Skin of body (tissue), 2 donors: ENCODE results near the gene IQCE. TPM values are rescaled to one million over a fixed set of nuclear protein-coding genes. Genes with fewer than 3 reads are reported as not detected.

ENCODE experiments used
- DNase-seq: peaks from one replicate; lab custom pipeline; 2025; lab: John Stamatoyannopoulos, UW
- total RNA-seq: library from RNA; depleted of rRNA; stranded (reverse); fragments of >200 nt; gene quantifications from one replicate; pipeline ENCODE4 v1.2.3, GENCODE V29; 2014

IQCE gene, protein sequence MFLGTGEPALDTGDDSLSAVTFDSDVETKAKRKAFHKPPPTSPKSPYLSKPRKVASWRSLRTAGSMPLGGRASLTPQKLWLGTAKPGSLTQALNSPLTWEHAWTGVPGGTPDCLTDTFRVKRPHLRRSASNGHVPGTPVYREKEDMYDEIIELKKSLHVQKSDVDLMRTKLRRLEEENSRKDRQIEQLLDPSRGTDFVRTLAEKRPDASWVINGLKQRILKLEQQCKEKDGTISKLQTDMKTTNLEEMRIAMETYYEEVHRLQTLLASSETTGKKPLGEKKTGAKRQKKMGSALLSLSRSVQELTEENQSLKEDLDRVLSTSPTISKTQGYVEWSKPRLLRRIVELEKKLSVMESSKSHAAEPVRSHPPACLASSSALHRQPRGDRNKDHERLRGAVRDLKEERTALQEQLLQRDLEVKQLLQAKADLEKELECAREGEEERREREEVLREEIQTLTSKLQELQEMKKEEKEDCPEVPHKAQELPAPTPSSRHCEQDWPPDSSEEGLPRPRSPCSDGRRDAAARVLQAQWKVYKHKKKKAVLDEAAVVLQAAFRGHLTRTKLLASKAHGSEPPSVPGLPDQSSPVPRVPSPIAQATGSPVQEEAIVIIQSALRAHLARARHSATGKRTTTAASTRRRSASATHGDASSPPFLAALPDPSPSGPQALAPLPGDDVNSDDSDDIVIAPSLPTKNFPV
- total RNA-seq: 8.0 TPM

DNA sequence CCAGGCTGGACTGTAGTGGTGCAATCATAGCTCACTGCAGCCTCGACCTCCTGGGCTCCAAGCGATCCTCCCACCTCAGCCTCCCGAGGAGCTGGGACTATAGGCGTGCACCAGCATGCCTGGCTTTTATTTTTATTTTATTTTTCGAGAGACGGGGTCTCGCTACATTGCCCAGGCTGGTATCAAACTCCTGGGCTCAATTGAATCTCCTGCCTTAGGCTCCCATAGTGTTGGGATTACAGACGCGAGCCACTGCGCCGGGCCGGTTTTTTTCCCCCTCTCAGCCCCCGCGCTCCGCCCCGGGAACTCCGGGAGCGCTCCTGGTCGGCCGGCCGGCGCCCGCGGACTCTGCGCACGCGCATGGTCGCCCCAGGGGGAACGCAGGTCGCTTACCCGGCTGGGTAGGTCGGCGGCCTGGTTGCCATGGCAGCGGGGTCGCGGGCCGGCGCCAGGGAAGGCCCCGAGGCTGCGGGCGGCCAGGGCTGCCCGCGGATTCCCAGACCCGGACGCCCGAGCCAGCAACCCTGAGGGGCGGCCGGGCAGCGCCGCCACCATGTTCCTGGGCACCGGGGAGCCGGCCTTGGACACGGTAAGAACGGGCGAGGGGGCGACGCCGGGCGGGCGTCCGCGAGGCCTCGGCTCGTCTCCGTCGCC, at the start of gene IQCE:
Gene IQCE (plus strand): TSS at position 351 of the 654 bp plus-strand sequence. CDS start 203 bp downstream, at position 554.
- peak; percentile 82 for DNase-seq

DNA sequence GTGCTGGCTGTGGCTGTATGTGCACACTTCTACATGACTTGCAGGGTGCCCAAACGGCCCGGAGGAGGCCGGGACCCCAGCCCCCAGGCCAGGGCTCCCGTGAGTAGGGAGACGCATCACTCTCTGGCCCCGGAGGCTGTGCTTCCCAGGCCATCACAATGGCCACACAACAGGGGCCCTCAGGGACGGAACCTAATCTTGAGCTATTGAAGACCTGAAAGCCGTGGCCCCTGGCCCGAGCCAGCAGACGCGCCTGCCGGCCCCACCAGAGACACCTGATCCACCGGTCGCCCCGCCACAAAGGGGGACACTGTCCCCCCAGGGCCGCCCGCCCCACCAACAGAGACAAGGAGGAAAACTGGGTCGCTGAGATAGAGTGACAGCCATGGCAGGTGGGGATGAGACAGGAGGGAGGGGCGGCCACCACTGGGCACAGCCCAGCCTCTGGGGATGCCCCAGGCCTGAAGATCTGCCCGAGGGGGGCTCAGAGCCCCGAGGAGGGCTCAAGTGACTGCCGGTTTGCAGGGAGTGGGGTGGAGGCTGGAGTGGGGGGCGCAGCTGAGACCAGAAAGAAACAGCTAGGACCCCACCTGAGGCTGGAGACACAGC, 49.4 kb upstream of the IQCE start:
- no peak for DNase-seq

DNA sequence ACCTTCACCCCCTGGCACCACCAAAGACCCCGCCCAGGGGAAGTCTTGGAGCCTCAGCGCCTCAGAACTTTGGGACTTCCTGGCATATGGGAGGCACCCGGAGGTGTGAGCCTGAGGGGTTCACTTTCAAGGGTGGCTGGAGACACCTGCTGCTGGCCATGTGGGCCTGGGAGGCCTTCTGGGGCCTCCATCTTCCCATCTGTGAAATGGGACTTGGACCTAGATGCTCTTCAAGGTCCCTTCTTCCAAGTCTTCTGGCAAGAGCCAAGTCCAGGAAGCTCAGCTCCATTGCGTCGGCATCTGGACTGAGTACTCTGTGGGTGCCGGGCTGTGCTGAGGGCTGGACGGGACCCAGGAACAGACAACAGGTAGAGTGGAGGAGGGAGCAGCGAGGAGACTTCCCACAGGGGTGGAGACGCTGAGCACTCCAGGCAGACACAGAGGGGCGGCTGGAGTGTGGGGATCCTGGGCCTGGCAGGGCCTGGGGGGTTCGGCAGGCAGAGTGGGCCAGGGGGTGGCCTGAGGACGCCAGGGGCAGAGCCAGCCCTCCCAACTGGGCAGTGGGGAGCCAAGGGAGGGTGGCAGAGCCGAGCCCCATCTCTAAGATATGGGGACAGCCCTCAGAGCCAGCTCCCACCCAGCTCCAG, 48.5 kb upstream of the IQCE start:
- DNase-seq: no peak

DNA sequence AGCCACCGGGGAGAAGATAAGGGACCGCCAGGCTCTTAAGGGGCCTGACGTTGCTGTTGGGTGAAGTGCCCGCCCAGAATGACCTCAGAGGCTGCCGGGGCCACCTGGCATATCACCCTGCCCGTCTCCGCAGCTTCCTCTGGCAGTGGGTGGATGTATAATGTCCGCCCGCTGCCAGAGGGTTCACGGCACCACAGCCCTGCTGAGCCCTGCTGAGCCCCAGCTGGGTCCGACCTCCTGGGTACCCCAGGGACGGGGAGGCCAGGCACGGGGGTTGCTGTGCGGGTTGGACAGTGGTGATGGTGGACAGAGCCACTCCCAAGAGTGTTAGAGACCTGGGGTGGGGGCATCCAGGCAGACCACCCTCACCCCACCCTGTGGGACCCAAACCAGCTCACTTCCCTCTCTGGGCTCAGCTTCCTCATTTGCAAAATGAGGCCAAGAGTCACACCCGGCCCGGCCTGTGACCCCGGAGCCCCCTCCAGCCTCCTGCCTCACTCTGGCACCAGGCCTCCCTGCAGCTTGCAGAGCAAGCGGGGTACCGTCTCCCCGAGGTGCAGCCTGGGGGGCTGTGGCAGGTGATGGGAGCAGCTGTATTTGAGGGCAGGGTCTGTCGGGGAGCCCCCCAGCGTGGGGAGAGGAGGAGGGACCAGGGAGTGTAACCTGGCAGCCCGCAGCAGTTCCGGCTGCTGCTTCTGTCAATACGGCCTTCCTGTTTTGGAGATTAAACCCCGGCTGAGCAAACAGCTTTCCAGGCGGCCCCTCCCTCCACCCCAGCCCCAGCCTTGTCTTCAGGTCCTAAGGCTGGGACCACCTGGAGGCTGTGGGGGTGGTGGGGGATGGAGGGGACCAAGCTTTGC, 47.6 kb upstream of the IQCE start:
- no peak for DNase-seq

DNA sequence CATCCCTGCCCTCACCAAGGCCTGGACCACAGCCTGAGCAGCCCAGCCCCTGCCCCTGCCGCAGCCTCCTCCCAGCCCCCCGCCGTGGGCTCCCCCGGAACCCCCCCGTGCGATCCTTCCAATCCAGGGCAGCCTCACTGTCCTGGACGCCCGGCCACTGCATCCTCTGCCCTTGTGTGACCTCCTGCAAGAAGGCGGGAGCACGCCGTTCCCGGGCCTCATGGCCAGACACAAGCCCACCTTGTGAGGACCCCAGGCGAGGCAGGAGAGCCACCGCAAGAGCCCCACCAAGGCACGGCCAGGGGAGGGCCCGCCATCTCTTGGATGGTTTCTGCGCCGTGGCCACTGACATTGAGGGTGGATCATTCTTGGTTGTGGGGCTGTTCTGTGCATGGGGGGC, 47.0 kb upstream of the IQCE start:
- no peak for DNase-seq

DNA sequence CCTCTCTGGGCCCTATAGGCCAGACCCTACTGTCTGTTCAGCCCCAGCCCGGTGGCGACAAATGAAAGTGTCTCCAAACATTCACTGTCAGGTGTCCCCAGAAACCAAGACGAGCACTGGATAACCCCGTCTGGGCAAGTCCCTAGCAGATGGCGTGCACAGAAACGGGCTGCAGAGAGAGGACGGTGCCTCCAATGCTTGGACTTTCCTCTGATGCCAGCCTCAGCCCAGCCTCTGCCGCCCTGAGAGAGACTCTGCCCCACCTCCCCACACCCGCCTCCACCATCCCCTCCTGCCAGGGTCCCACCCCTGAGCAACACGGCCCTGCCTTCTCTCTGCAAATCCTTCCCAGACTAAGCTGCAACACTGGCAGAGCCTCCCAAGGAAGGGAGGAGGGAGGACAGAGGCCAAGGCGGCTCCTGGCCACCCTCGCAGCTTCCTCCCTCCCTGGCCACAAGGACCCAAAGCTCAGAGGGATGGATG, 46.6 kb upstream of the IQCE start:
- no peak for DNase-seq

DNA sequence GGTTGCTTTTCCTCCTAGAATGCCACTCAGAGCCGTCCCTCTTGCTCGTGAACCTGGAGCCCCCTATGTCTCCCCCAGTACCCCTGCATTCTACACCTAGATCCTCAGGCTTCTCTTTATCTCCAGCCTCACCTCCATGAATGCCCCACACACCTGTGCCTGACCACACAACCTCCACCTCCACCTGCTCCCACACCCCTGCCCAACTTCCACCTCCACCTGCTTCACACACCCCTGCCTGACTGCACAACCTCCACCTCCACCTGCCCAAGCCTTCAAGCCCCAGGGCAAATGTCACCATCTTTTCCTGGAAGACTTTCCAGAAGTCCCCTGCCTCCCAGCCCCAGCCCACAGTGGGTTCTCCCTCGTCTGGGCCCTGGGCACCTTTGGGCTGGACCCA, 46.1 kb upstream of the IQCE start:
- no peak for DNase-seq

DNA sequence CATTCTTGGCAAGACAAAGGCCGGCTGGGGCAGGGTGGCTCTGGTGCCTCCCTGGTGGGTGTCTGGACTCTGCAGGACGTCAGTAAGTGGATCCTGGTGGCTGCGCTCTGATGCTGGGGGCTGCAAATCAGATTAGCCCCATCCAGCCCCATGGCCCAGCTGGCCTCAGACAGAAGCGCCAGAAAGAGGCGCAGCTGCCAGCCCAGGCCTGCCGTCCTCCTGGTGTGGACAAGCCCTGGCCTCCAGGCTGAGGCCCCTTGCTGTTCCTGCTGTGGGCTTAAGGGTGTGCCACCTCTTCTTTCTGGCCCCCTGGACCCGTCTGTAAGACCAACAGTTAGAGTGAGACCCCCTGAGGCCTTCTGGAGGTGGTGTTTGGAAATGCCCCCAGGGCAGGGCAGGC, 45.1 kb upstream of the IQCE start:
- no peak for DNase-seq

DNA sequence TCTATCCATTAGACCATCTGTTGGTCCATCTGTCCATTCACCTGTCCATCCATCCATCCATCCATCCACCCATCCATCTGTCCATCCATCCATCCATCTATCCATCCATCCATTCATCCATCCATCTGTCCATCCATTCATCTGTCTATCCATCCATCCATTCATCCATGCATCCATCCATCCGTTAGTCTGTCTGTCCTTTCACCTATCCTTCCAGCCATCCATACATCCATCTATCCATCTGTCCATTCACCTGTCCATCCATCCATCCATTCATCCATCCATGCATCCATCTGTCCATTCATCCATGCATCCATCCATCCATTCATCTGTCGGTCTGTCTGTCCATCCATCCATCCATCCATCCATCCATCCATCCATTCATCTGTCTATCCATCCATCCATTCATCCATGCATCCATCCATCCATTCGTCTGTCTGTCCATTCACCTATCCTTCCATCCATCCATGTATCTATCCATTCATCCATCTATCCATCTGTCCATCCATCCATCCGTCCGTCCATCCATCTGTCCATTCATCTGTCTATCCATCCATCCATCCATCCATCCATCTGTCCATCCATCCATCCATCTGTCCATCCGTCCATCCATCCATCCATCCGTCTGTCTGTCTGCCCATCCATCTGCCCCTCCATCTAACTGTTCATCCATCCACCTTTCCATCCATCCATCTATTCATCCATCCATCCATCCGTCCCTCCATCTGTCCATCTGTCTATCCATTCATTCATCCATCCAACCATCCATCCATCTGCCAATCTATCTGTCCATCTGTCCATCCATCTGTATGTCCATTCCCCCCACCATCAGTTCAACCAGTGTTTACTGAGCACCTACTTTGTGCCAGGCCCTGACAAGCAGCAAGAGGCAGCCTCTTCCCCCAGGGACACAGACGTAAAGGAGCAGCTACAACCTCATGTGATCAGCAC, 44.0 kb upstream of the IQCE start:
- no peak for DNase-seq

DNA sequence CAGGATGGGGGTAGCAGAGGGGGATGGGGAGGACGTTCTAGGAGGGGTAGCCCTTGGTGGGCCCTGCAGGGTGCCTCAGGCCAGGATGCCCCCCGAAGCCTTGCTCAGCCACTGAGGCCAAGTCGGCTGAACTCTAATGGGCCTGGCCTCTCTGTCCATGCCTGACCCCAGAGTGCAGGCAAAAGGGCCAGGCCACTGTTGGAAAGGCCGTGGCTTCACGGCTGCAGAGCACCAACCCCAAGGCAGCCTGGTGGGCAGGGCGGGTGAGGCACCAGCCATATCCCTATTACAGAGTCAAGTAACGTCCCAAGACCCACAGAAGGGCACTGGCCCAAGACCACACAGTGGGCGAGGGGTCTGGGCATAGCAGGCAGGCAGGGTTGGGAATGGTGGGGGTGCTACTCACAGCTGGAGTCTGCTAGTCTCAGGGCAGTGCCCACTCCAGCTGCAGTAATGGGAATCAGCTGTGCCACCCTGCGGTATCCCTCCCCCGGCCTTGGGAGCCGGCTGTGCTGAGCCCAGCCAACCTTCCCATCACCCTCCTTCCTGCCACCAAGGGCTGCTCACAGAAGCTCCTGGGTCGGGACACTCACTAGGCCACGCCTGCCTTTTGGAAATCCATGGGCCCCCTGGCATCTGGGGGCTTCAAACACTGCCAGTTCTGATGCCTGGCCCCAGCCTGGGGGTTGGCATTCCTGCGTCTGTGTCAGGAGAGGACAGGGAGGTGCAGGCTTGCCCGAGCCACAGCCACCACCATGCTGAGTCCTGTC, 43.2 kb upstream of the IQCE start:
- DNase-seq: peak; percentile 21

DNA sequence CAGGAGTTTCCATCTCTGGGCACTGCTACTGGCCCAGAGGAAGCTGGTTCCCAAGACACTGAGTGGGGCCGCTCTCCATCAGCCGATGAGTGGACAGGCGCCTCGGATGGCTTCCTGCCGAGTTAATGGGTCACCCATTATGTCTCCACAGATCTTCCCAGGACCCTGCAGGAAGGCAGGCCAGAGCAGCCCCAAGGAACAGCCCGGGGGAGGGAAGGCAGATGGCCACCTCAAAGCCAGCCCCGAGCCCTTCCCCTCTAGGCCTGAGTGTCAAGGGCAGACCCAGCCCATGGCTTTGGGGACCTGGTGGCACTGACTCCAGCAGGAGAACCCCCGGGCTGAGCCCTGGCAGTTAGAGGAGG, 42.6 kb upstream of the IQCE start:
- no peak for DNase-seq

DNA sequence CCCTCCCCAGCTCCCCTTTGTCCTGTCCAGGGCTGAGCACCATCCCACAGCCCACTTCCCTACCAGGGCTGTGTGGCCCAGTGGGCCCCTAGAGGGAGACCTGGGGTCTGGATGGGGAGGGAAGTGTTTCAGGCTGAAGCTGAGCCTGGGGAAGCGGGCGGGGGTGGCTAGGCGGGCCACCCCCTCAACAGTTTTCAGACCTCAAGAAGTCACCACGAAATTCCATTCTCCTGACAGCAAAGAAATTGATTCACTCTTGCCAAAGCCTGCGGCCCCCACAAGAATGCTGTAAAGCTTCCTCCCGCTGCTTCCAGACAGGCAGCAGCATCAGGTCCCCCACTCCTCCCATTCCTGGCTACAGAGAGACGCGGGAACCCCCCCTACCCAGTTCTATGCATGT, 41.8 kb upstream of the IQCE start:
- DNase-seq: peak; percentile 88

DNA sequence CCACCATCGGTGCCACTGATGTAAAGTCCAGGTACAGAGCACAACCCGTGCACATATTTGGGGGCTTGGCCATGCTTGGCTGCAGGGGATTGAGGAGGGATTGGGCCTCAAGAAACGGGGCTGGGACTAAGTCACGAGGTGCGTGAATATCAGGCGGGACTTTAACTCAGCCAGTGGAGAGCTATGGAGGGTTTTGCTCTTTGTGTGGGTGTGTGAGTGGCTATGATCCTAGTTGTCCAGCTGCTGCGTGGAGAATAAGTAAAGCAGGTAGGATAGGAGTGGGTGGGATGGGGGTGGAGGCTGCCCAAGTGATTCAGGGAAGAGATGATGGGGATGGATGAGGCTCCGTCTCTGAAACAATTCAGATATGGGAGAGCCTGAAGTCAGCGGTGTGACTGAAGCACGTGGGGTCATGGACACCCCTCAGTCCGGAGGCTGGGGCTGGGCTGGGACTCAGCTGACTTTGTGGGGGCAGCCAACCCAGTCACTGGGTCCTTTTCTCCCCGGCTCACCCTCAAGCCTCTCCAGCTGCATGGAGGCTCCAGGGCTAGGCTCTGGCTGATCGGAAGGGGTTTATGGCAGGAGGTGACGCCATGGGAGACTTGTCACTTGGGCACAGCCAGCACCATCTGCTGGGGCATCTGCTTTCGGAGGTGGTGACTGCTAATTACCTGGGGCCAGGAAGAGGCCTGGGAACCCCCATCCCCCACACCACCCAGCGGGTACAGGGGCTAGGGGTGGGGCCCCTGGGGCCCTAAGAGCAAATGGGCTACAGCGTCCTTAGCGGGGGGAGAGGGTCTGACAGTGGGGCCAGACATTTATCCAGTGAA, 40.9 kb upstream of the IQCE start:
- peak; percentile 51 for DNase-seq

DNA sequence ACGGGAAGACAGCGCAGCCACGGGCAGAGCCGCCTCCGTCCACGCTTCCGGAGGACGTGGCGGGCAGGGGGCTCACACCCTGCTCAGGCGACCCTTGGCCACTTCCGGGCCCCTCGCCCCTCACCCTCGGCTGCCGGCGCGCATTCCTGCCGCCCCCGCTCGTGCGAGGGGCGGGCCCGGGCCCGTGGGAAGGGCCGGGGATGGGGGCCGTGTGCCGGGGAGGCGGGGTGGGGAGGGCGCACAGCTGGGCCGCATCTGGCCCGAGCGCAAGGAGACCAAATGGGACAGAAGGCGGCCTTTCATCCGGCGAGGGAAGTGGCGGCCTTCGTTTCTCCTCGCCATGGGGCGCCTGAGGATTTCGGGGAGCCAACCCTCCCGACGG, 40.1 kb upstream of the IQCE start:
- DNase-seq: peak; percentile 81

DNA sequence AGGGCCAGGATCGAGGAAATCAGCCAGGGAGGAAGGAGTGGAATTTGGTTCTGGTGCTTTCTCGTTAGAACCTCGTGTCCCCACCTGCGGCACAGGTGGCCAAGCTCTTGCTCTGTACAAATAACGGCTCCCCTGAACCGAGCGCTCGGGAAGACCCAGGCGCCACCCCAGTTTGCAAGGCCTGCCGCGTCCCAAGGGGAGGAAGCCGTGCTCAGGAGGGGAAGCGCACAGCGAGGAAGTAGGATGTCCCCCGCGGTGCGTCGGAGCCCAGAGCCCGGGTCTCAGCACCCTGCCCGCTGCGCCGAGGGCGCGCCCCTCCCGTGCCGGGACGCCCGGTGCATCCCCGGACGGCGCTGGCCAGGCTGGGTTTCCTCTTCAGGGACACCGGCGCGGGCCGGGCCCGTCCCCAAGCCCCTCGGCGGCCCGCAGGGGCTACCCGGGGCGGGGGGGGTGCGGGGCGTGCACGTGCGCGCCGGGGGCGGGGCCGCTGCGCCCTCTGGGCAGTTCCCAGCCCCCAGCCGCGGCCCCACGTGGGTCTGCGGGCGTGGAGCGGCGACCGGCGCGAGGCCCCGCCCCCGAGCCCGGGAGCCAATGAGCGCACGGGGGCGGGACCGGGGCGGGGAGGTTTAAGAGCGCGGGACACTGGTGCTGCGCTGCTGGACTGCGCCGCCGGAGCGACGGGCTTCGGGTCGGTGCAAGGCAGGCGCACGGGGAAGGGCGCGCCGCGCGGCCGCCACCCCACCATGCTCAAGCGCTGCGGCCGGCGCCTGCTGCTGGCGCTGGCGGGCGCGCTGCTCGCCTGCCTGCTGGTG, 39.5 kb upstream of the IQCE start, which contains the start of gene LFNG:
Gene LFNG (plus strand): TSS at position 656 of the 812 bp plus-strand sequence. CDS start 88 bp downstream, at position 744.
- peak; percentile 81 for DNase-seq

DNA sequence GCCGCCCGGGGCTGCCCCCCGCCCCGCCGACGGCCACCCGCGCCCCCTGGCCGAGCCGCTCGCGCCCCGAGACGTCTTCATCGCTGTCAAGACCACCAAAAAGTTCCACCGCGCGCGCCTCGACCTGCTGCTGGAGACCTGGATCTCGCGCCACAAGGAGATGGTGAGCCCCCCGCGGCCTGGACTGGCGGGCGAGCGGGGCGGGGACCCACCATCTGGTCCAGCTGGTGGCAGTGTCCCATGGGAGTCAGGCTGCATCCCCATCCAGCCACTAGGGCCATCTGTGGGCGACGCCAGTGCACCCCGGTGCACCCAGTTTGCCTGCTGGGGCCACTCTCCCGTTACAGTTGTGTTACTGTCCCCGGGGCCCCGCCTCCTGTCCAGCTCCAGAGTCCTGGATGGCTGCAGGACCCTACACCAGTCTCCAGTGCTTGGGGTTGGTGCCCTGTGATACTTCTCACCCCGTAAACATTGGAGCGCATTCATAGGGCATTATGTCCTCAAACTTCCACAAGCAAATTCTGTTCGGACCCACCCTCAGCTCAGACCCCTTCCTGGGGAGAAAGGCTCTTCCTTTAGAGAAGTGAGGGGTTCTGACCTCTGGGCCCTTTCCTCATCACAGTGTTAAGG, 38.5 kb upstream of the IQCE start:
- DNase-seq: no peak
